HepG2 (cell line): ENCODE results near the gene ABHD3. TPM values are rescaled to one million over a fixed set of nuclear protein-coding genes. Genes with fewer than 3 reads are reported as not detected.
A peak's percentile ranks its signal among the peaks of the same experiment; 100 is the strongest.

Source experiments
- ATAC-seq: fragments of 200-7000 bp; cut with Tn5 transposase; 3 replicates; pipeline ENCODE4 v1.9.1; 2020; ENCODE audit warnings: mild to moderate bottlenecking, moderate library complexity
- BruUV-seq: library from RNA; stranded (reverse); fragments of 400-500 nt; replicated peaks from 2 replicates; lab custom pipeline; 2021; lab: Mats Ljungman, UMichigan
- CTCF ChIA-PET: fragments of 300-600 bp; formaldehyde crosslinking; extraction: SDS; loops from one replicate; lab custom pipeline; 2021; ENCODE audit warnings: low total read pairs, inconsistent platforms, low intra/inter-chr PET ratio; lab: Yijun Ruan, JAX
- POLR2A ChIA-PET: fragments of 350-600 bp; sonication (Branson Sonifier 250); formaldehyde crosslinking; loops from one replicate; lab custom pipeline; 2020; ENCODE audit warnings: antibody characterized with exemption, inconsistent platforms; lab: Yijun Ruan, JAX
- DNase-seq: peaks from one replicate; pipeline ENCODE4 v3.0.0-alpha.2; 2015; ENCODE audit warnings: low spot score
- FAIRE-seq: peaks from 3 replicates; lab custom pipeline; 2011; peaks lifted over from hg19 to GRCh38; lab: Jason Lieb, UNC
- H2AFZ ChIP-seq: one replicate; pipeline ENCODE4 v1.6.1; 2011; ENCODE audit warnings: low read length, inconsistent platforms
- H3K27ac ChIP-seq: fragments of 300-600 bp; 3 replicates; pipeline ENCODE4 v1.8.0; 2011; ENCODE audit warnings: mixed run types, mild to moderate bottlenecking, mixed read lengths, low read length, inconsistent platforms; ENCODE audit not compliant: insufficient read depth; ENCODE audit errors: extremely low read length
- H3K27me3 ChIP-seq, 2 experiments: fragments of 200-600 bp in 1 of 2; 2 replicates in 1 of 2; 3 replicates in 1 of 2; pipeline versions ENCODE4 v1.6.0 to v1.8.0; 2011; ENCODE audit warnings: low read length in 2 of 2, mild to moderate bottlenecking in 2 of 2, moderate library complexity in 2 of 2, inconsistent platforms in 1 of 2; ENCODE audit not compliant: insufficient read depth in 2 of 2, control insufficient read depth in 1 of 2
- H3K36me3 ChIP-seq, 2 experiments: fragments of 200-600 bp in 1 of 2; replicated peaks in 1 of 2; 2 replicates in 1 of 2; 3 replicates in 1 of 2; pipeline versions ENCODE4 v1.5.1 to v1.8.0; 2011; ENCODE audit warnings: low read length in 2 of 2, inconsistent platforms in 1 of 2; ENCODE audit not compliant: insufficient read depth in 2 of 2, control insufficient read depth in 1 of 2
- H3K4me1 ChIP-seq: 2 replicates; pipeline ENCODE4 v1.5.1; 2012; ENCODE audit warnings: low read length, inconsistent platforms; ENCODE audit not compliant: insufficient read depth
- H3K4me2 ChIP-seq: 2 replicates; pipeline ENCODE4 v1.6.0; 2011; ENCODE audit warnings: low read depth, low read length, inconsistent platforms
- H3K4me3 ChIP-seq, 3 experiments: fragments of 200-600 bp in 1 of 3; sonication (generic), shearing (Covaris generic) in 1 of 3; replicated peaks in 1 of 3; 2 replicates each; pipeline ENCODE4 v1.5.1; 2011 to 2016; ENCODE audit warnings: low read length in 3 of 3, inconsistent platforms in 2 of 3, low read depth in 2 of 3, mild to moderate bottlenecking in 2 of 3, control low read depth in 1 of 3, mixed read lengths in 1 of 3; ENCODE audit not compliant: insufficient read depth in 1 of 3
- H3K79me2 ChIP-seq: one replicate; pipeline ENCODE4 v1.6.1; 2011; ENCODE audit warnings: low read length, inconsistent platforms; ENCODE audit not compliant: insufficient read depth
- H3K9ac ChIP-seq: 2 replicates; pipeline ENCODE4 v1.6.0; 2011; ENCODE audit warnings: mild to moderate bottlenecking, low read depth, low read length, inconsistent platforms; ENCODE audit not compliant: insufficient read depth
- H3K9me3 ChIP-seq: 2 replicates; pipeline ENCODE4 v1.5.1; 2012; ENCODE audit warnings: mild to moderate bottlenecking, low read length
- H4K20me1 ChIP-seq: 2 replicates; pipeline ENCODE4 v1.6.0; 2011; ENCODE audit warnings: inconsistent platforms, mild to moderate bottlenecking, low read length, moderate library complexity; ENCODE audit not compliant: insufficient read depth
- ATF6 ChIP-seq: sonication (generic); formaldehyde crosslinking; conservative IDR thresholded peaks from 2 replicates; pipeline ENCODE4 v1.4.0; 2020; ENCODE audit warnings: missing genetic modification reagents
- KAT8 ChIP-seq: IDR thresholded peaks from 2 replicates; pipeline ENCODE4 v1.6.1; 2016; ENCODE audit warnings: missing genetic modification reagents, missing compliant biosample characterization
- PRPF4 ChIP-seq: fragments of 200-400 bp; formaldehyde crosslinking; IDR thresholded peaks from 2 replicates; pipeline ENCODE4 v1.6.1; 2016; ENCODE audit warnings: low read length, low read depth; ENCODE audit not compliant: poor library complexity, severe bottlenecking
- SALL1 ChIP-seq: sonication (generic); formaldehyde crosslinking; IDR thresholded peaks from 2 replicates; pipeline ENCODE4 v1.8.0; 2022; ENCODE audit warnings: mild to moderate bottlenecking, missing genetic modification reagents
- THAP8 ChIP-seq: sonication (generic); formaldehyde crosslinking; IDR thresholded peaks from 2 replicates; pipeline ENCODE4 v1.5.1; 2020; ENCODE audit warnings: missing genetic modification reagents, mild to moderate bottlenecking, borderline replicate concordance
- TRIM22 ChIP-seq: fragments of 450-650 bp; IDR thresholded peaks from 2 replicates; pipeline ENCODE4 v1.6.1; 2017
- USF2 ChIP-seq, 2 experiments: sonication (generic) in 1 of 2; formaldehyde crosslinking in 1 of 2; IDR thresholded peaks; 2 replicates each; pipeline versions ENCODE4 v1.5.1 to v1.6.1; 2011 to 2020; ENCODE audit warnings: borderline replicate concordance in 1 of 2, low read depth in 1 of 2, low read length in 1 of 2, mild to moderate bottlenecking in 1 of 2, missing genetic modification reagents in 1 of 2, moderate library complexity in 1 of 2
- ZNF142 ChIP-seq: sonication (generic); formaldehyde crosslinking; IDR thresholded peaks from 2 replicates; pipeline ENCODE4 v1.4.0; 2020; ENCODE audit warnings: missing genetic modification reagents
- ZSCAN5A ChIP-seq: sonication (generic); formaldehyde crosslinking; IDR thresholded peaks from 2 replicates; pipeline ENCODE4 v1.8.0; 2022; ENCODE audit warnings: mild to moderate bottlenecking, missing genetic modification reagents, borderline replicate concordance
- in situ Hi-C: cut with HindIII; loops from 2 replicates; pipeline ENCODE4 v1.10.0; 2017; ENCODE audit warnings: low pct_unique_long_range_greater_than_20kb; ENCODE audit not compliant: extremely low pct_ligation_motif_present
- intact Hi-C: fragments of 100-400 bp; cut with micrococcal nuclease; formaldehyde crosslinking; loops from one replicate; pipeline ENCODE4 v1.10.0; 2022; ENCODE audit not compliant: unreplicated experiment
- polyA plus RNA-seq, 8 experiments: library from polyadenylated mRNA; depleted of rRNA in 3 of 8; stranded (reverse) in 7 of 8; unstranded in 1 of 8; fragments of >200 nt; fragmentation: Illumina TruSeq in 4 of 8; extraction: Trizol in 4 of 8; gene quantifications; 2 replicates each; pipeline versions ENCODE4 v1.2.1 to v1.2.3, GENCODE V29; 2011 to 2016; ENCODE audit warnings: low read depth in 4 of 8, missing spikeins in 1 of 8, mixed read lengths in 1 of 8; ENCODE audit not compliant: insufficient read depth in 1 of 8
- total RNA-seq, 5 experiments: library from RNA; depleted of rRNA; stranded (reverse); fragments of >200 nt; fragmentation: Illumina TruSeq; extraction: Trizol; gene quantifications; 2 replicates each; pipeline ENCODE4 v1.2.3, GENCODE V29; 2016; ENCODE audit warnings: low read depth in 1 of 5

Gene ABHD3
- total and polyA plus RNA-seq, 2 of the 13 experiments (the other 11 are each of a cell fraction or from before 2014, with no cell fraction given): 32.1 to 40.2 TPM

- no peak for DNase-seq
- Histone ChIP-seq H3K27me3 (no peaks in the 10 kb centered on the region), H3K36me3 (no peaks in the 10 kb centered on the region), H3K4me3 (no peak overlapping the region; a peak in 1 of 6 replicates)
- POLR2A ChIA-PET: no interaction called here
- TF ChIP-seq TRIM22 (no peak), USF2 (IDR thresholded peaks at IDR 0.05; ENCODE audit: low read depth, low read length) (no peak), USF2 (CRISPR knock-in tag; IDR thresholded peaks at IDR 0.05; ENCODE audit: borderline replicate concordance) (no peak), PRPF4 (no peak), SALL1 (no peak), ZNF142 (CRISPR knock-in tag) (no peak), ZSCAN5A (CRISPR knock-in tag) (no peak), THAP8 (CRISPR knock-in tag) (no peak), ATF6 (CRISPR knock-in tag) (no peak), KAT8 (no peak)
- TF ChIP-seq, all 625 proteins: peak for 0
- in situ Hi-C loops: no loop called here
- no peaks in the 10 kb centered on the region for H4K20me1 ChIP-seq
- H3K79me2 ChIP-seq: no peaks in the 10 kb centered on the region
- ATAC-seq (no peak), FAIRE-seq (no peak)
- H3K27ac ChIP-seq: no peak overlapping the region
- peak overlapping the region; percentile 45; the same call in 1 of the 2 replicates for H3K4me2 ChIP-seq
- no peak overlapping the region for H3K9ac ChIP-seq
- no peaks in the 10 kb centered on the region for H3K9me3 ChIP-seq
- intact Hi-C loops: no loop called here
- no TSS peak for BruUV-seq
- H2AFZ ChIP-seq: no peak overlapping the region
- CTCF ChIA-PET: no interaction called here
- H3K4me1 ChIP-seq: peaks cover 20% of the 10 kb centered on the region
Measured at GRCh38 chr18:21605213-21605612, 99.4 kb downstream of the ABHD3 start.
